Measurements from ENCODE around the gene GLI2.

DNA sequence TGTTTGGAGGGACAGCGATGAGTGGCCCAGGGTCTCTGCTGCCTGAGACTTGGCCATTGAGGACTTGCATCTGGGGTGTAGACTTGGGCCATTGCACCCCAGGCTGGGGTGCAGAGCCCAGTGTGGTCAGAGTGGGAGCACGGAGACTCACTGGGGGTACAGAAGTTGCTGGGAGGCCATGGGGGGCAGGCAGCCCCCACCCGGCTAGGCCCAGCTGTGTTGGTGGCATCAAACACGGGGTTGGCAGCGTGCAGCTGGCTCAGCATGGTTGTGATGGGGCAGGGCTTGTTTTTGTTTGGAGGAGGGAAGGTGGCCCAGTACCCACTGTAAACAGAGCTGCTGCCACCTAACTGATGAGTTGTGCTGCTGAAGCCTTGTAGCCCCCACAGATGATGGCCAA is 42.1 kb downstream of the GLI2 start:
- no peak for TF ChIP-seq EZH2 (IDR thresholded peaks at IDR 0.05; ENCODE audit: insufficient read depth, low read length)
- TF ChIP-seq, protein P1, sequence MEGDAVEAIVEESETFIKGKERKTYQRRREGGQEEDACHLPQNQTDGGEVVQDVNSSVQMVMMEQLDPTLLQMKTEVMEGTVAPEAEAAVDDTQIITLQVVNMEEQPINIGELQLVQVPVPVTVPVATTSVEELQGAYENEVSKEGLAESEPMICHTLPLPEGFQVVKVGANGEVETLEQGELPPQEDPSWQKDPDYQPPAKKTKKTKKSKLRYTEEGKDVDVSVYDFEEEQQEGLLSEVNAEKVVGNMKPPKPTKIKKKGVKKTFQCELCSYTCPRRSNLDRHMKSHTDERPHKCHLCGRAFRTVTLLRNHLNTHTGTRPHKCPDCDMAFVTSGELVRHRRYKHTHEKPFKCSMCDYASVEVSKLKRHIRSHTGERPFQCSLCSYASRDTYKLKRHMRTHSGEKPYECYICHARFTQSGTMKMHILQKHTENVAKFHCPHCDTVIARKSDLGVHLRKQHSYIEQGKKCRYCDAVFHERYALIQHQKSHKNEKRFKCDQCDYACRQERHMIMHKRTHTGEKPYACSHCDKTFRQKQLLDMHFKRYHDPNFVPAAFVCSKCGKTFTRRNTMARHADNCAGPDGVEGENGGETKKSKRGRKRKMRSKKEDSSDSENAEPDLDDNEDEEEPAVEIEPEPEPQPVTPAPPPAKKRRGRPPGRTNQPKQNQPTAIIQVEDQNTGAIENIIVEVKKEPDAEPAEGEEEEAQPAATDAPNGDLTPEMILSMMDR (IDR thresholded peaks at IDR 0.05; ENCODE audit: insufficient read depth, low read depth, low read length): no peak

Data from astrocyte (in vitro differentiated cells and primary cell).